Prostate gland (tissue), 2 donors: ENCODE measurements around the gene NUTM2B.
"Not testable (repeated sequence)": the region's sequence is repeated elsewhere in the genome, so short reads cannot be mapped to it uniquely, and the experiment has no call there.

Source experiments
- CTCF ChIP-seq, 4 experiments: fragments of 200-600 bp in 2 of 4; fragments of 450-650 bp in 2 of 4; sonication (generic) in 2 of 4; IDR thresholded peaks; 1 replicate in 3 of 4; 2 replicates in 1 of 4; pipeline ENCODE4 v1.5.1; 2016 to 2019; ENCODE audit warnings: antibody characterized with exemption in 4 of 4, mild to moderate bottlenecking in 2 of 4, moderate library complexity in 2 of 4
- POLR2AphosphoS5 ChIP-seq: sonication (generic); formaldehyde crosslinking; IDR thresholded peaks from one replicate; pipeline ENCODE4 v1.6.1; 2017; ENCODE audit warnings: antibody characterized with exemption

GRCh38 chr10:79758297-79758993, 55.4 kb downstream of the NUTM2B start:
- TF ChIP-seq CTCF (IDR thresholded peaks at IDR 0.05); POLR2AphosphoS5: not testable (repeated sequence)
